Astrocyte (in vitro differentiated cells and primary cell): ENCODE results near the gene NPC1L1. TPM values are rescaled to one million over a fixed set of nuclear protein-coding genes. Genes with fewer than 3 reads are reported as not detected.
A peak's percentile ranks its signal among the peaks of the same experiment; 100 is the strongest.

Experiments used
- DNase-seq: peaks from one replicate; pipeline ENCODE4 v3.0.0-alpha.2; 2010; ENCODE audit warnings: low read depth
- FAIRE-seq: peaks from 2 replicates; lab custom pipeline; 2011; peaks lifted over from hg19 to GRCh38; lab: Jason Lieb, UNC
- H2AFZ ChIP-seq: 2 replicates; pipeline ENCODE4 v1.6.0; 2012; ENCODE audit warnings: low read depth, low read length, inconsistent platforms
- H3K27ac ChIP-seq: 2 replicates; pipeline ENCODE4 v1.5.1; 2011; ENCODE audit warnings: low read depth, low read length, inconsistent platforms
- H3K27me3 ChIP-seq: 2 replicates; pipeline ENCODE4 v1.6.0; 2011; ENCODE audit warnings: low read length, inconsistent platforms; ENCODE audit not compliant: insufficient read depth
- H3K36me3 ChIP-seq: 2 replicates; pipeline ENCODE4 v1.5.1; 2011; ENCODE audit warnings: low read length, inconsistent platforms; ENCODE audit not compliant: insufficient read depth
- H3K4me1 ChIP-seq: 2 replicates; pipeline ENCODE4 v1.5.1; 2011; ENCODE audit warnings: low read length, inconsistent platforms; ENCODE audit not compliant: insufficient read depth
- H3K4me2 ChIP-seq: 2 replicates; pipeline ENCODE4 v1.6.0; 2012; ENCODE audit warnings: low read length, inconsistent platforms
- H3K4me3 ChIP-seq: 2 replicates; pipeline ENCODE4 v1.5.1; 2011; ENCODE audit warnings: low read depth, mild to moderate bottlenecking, low read length, inconsistent platforms; ENCODE audit not compliant: insufficient read depth
- H3K79me2 ChIP-seq: 2 replicates; pipeline ENCODE4 v1.6.0; 2012; ENCODE audit warnings: mild to moderate bottlenecking, low read length, inconsistent platforms; ENCODE audit not compliant: insufficient read depth
- H3K9ac ChIP-seq: 2 replicates; pipeline ENCODE4 v1.6.0; 2012; ENCODE audit warnings: mild to moderate bottlenecking, low read length, inconsistent platforms
- H3K9me3 ChIP-seq: 2 replicates; pipeline ENCODE4 v1.5.1; 2012; ENCODE audit warnings: low read depth, mild to moderate bottlenecking, low read length, inconsistent platforms; ENCODE audit not compliant: insufficient read depth
- H4K20me1 ChIP-seq: 2 replicates; pipeline ENCODE4 v1.6.0; 2012; ENCODE audit warnings: low read length, inconsistent platforms; ENCODE audit not compliant: insufficient read depth
- H3K27ac Mint-ChIP-seq: one replicate; pipeline ENCODE4 v1.8.0; 2021; ENCODE audit warnings: mild to moderate bottlenecking, mixed read lengths; ENCODE audit not compliant: unreplicated experiment
- H3K27me3 Mint-ChIP-seq: one replicate; pipeline ENCODE4 v1.8.0; 2021; ENCODE audit warnings: low read depth, mixed read lengths; ENCODE audit not compliant: unreplicated experiment
- H3K36me3 Mint-ChIP-seq: one replicate; pipeline ENCODE4 v1.8.0; 2021; ENCODE audit warnings: low read depth, mixed read lengths; ENCODE audit not compliant: unreplicated experiment
- H3K4me1 Mint-ChIP-seq: one replicate; pipeline ENCODE4 v1.8.0; 2021; ENCODE audit warnings: low read depth, mixed read lengths; ENCODE audit not compliant: unreplicated experiment
- H3K4me3 Mint-ChIP-seq: one replicate; pipeline ENCODE4 v1.8.0; 2021; ENCODE audit warnings: mild to moderate bottlenecking, moderate library complexity, mixed read lengths; ENCODE audit not compliant: unreplicated experiment
- H3K9me3 Mint-ChIP-seq: one replicate; pipeline ENCODE4 v1.8.0; 2021; ENCODE audit warnings: mild to moderate bottlenecking, mixed read lengths; ENCODE audit not compliant: unreplicated experiment
- EZH2 ChIP-seq: IDR thresholded peaks from 2 replicates; pipeline ENCODE4 v1.6.1; 2012; ENCODE audit warnings: mild to moderate bottlenecking, low read length, inconsistent platforms; ENCODE audit not compliant: insufficient read depth
- total RNA-seq: library from RNA; stranded (reverse); gene quantifications from 2 replicates; pipeline ENCODE4 v1.2.1, GENCODE V29; 2021
- TF ChIP-seq, protein P1 (sequence below): IDR thresholded peaks from 2 replicates; pipeline ENCODE4 v1.5.1; 2011; ENCODE audit warnings: low read depth, mild to moderate bottlenecking, inconsistent platforms, low read length, moderate library complexity; ENCODE audit not compliant: insufficient read depth

NPC1L1 gene
- total RNA-seq, 1 donor from 2014 or later, result 0.07 TPM

DNA sequence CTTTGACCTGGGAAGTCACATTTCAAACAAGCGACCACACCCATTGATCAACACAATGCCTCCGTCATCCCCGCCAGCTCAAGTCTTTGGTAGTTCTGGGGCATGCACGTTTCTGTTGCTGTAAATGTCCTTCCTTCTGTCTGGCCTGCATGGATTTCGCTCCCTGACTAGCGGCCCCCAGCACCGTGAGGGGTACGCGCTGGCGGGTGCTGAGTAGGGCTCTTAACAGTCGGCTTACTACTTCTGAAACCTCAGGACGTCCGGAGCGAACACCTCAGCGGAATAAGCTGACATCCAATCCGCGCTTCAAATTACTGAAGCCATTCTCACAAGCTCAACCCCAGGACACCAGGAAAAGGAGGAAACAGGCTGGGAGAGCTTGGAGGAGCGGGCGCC is 51.2 kb downstream of the NPC1L1 start:
- Histone ChIP-seq H3K27me3 (no peaks in the 10 kb centered on the region), H4K20me1 (peaks cover 38% of the 10 kb centered on the region), H3K36me3 (peaks cover 2% of the 10 kb centered on the region), H3K9me3 (no peaks in the 10 kb centered on the region), H3K27ac (peak overlapping the region; percentile 94), H3K4me3 (peak overlapping the region; percentile 87), H3K9ac (peak overlapping the region; percentile 90), H3K4me2 (peak overlapping the region; percentile 84), H3K4me1 (peaks cover 10% of the 10 kb centered on the region), H3K79me2 (peaks cover 55% of the 10 kb centered on the region), H2AFZ (peak overlapping the region; percentile 88)
- FAIRE-seq, result no peak
- H3K36me3 Mint-ChIP-seq, result peaks cover 9% of the 10 kb centered on the region
- TF ChIP-seq, protein P1, sequence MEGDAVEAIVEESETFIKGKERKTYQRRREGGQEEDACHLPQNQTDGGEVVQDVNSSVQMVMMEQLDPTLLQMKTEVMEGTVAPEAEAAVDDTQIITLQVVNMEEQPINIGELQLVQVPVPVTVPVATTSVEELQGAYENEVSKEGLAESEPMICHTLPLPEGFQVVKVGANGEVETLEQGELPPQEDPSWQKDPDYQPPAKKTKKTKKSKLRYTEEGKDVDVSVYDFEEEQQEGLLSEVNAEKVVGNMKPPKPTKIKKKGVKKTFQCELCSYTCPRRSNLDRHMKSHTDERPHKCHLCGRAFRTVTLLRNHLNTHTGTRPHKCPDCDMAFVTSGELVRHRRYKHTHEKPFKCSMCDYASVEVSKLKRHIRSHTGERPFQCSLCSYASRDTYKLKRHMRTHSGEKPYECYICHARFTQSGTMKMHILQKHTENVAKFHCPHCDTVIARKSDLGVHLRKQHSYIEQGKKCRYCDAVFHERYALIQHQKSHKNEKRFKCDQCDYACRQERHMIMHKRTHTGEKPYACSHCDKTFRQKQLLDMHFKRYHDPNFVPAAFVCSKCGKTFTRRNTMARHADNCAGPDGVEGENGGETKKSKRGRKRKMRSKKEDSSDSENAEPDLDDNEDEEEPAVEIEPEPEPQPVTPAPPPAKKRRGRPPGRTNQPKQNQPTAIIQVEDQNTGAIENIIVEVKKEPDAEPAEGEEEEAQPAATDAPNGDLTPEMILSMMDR, result no peak
- no peak for TF ChIP-seq EZH2
- H3K4me3 Mint-ChIP-seq, result peak overlapping the region; percentile 89
- peak overlapping the region; percentile 82 for H3K27ac Mint-ChIP-seq
- peak; percentile 18 for DNase-seq
- peaks cover 17% of the 10 kb centered on the region for H3K4me1 Mint-ChIP-seq
- H3K9me3 Mint-ChIP-seq, result no peaks in the 10 kb centered on the region
- no peaks in the 10 kb centered on the region for H3K27me3 Mint-ChIP-seq

DNA sequence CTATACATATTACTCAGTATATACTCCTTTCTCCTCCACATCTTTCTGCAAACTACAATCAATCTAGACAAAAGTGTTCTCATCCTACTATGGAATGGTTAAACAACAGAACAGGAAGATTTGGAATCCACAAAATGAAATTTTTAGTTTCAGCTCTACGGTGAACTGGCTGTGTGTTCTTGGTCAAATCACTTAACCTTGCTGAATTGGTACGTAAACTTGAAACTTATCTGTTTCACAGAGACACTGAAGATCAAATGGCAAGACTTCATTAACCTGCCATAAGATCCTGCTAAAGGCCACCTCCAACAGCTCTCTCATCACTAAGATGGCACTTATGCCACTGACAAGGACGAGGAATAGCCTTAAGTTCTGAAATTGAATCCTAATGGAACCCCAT is 52.2 kb downstream of the NPC1L1 start:
- Mint-ChIP-seq H3K36me3 (peaks cover 16% of the 10 kb centered on the region), H3K9me3 (no peaks in the 10 kb centered on the region), H3K4me3 (peak overlapping the region; percentile 89), H3K4me1 (peaks cover 17% of the 10 kb centered on the region), H3K27me3 (no peaks in the 10 kb centered on the region), H3K27ac (no peak overlapping the region)
- Histone ChIP-seq H3K4me1 (peaks cover 10% of the 10 kb centered on the region), H3K27ac (no peak overlapping the region), H4K20me1 (peaks cover 43% of the 10 kb centered on the region), H3K9ac (peak overlapping the region; percentile 90), H3K79me2 (peaks cover 64% of the 10 kb centered on the region), H3K36me3 (peaks cover 12% of the 10 kb centered on the region), H3K9me3 (no peaks in the 10 kb centered on the region), H3K4me3 (peak overlapping the region; percentile 87), H2AFZ (no peak overlapping the region), H3K4me2 (peak overlapping the region; percentile 84), H3K27me3 (no peaks in the 10 kb centered on the region)
- DNase-seq, result no peak
- no peak for TF ChIP-seq EZH2
- FAIRE-seq, result no peak

DNA sequence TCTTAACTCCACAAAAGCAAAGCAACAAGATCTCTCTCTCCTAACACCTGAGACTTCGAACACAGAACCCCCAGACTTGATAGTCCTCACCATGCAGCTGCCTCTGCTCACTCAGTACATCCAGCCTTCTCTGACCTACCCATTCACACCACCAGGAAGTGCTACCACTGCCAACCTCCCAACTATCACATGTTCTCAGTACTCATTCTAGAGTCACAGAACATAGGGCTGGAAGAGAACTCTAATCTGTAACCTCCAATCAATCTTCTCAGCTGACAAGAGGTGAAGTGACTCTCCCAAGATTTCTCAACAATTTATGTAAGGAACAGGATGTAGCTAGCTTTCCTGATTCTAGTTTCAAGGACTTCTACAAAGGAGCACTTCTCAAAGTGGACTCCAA is 54.4 kb downstream of the NPC1L1 start:
- Histone ChIP-seq H3K4me1 (peaks cover 10% of the 10 kb centered on the region), H3K9me3 (peaks cover 2% of the 10 kb centered on the region), H2AFZ (no peak overlapping the region), H3K27me3 (no peaks in the 10 kb centered on the region), H3K4me3 (no peak overlapping the region), H4K20me1 (peaks cover 58% of the 10 kb centered on the region), H3K9ac (no peak overlapping the region), H3K36me3 (peaks cover 31% of the 10 kb centered on the region), H3K79me2 (peaks cover 83% of the 10 kb centered on the region), H3K27ac (no peak overlapping the region), H3K4me2 (no peak overlapping the region)
- FAIRE-seq (no peak), DNase-seq (peak; percentile 28)
- Mint-ChIP-seq H3K4me3 (no peak overlapping the region), H3K4me1 (peaks cover 17% of the 10 kb centered on the region), H3K36me3 (peaks cover 32% of the 10 kb centered on the region), H3K9me3 (peaks cover 1% of the 10 kb centered on the region), H3K27me3 (no peaks in the 10 kb centered on the region), H3K27ac (peak overlapping the region; percentile 38)
- TF ChIP-seq, protein P1, result no peak
